HepG2 (cell line): ENCODE measurements around the gene RANBP3. TPM values are rescaled to one million over a fixed set of nuclear protein-coding genes. Genes with fewer than 3 reads are reported as not detected.

Source experiments
- ARHGAP35 ChIP-seq: sonication (generic); formaldehyde crosslinking; IDR thresholded peaks from 2 replicates; pipeline ENCODE4 v1.9.0; 2022; ENCODE audit warnings: mild to moderate bottlenecking, inconsistent platforms, moderate library complexity, missing genetic modification reagents, borderline replicate concordance
- ATAD3A ChIP-seq: sonication (generic); formaldehyde crosslinking; IDR thresholded peaks from 2 replicates; pipeline ENCODE4 v1.4.0; 2020; ENCODE audit warnings: missing genetic modification reagents
- DNMT1 ChIP-seq: sonication (generic); formaldehyde crosslinking; IDR thresholded peaks from 2 replicates; pipeline ENCODE4 v1.5.1; 2020; ENCODE audit warnings: mild to moderate bottlenecking, missing genetic modification reagents
- EP300 ChIP-seq, 3 experiments: sonication (generic) in 1 of 3; formaldehyde crosslinking in 1 of 3; IDR thresholded peaks; 2 replicates each; pipeline versions ENCODE4 v1.5.1 to v1.6.1; 2011 to 2020; ENCODE audit warnings: low read depth in 2 of 3, low read length in 2 of 3, borderline replicate concordance in 1 of 3, improper control_type of control experiment in 1 of 3, mild to moderate bottlenecking in 1 of 3, missing genetic modification reagents in 1 of 3, moderate library complexity in 1 of 3
- IRF9 ChIP-seq: sonication (generic); formaldehyde crosslinking; IDR thresholded peaks from 2 replicates; pipeline ENCODE4 v1.8.0; 2022; ENCODE audit warnings: missing genetic modification reagents, mild to moderate bottlenecking, borderline replicate concordance
- KDM3A ChIP-seq: IDR thresholded peaks from 2 replicates; pipeline ENCODE4 v1.6.1; 2018; ENCODE audit warnings: low read depth, missing compliant biosample characterization
- KDM6A ChIP-seq: IDR thresholded peaks from 2 replicates; pipeline ENCODE4 v1.6.1; 2016; ENCODE audit warnings: low read depth
- MTERF4 ChIP-seq: sonication (generic); formaldehyde crosslinking; IDR thresholded peaks from 2 replicates; pipeline ENCODE4 v1.8.0; 2023; ENCODE audit warnings: mild to moderate bottlenecking, missing genetic modification reagents
- NFRKB ChIP-seq: fragments of 450-650 bp; IDR thresholded peaks from 2 replicates; pipeline ENCODE4 v1.6.1; 2017
- SMC3 ChIP-seq: IDR thresholded peaks from 2 replicates; pipeline ENCODE4 v1.6.1; 2011; ENCODE audit warnings: low read length, improper control_type of control experiment
- ZEB1 ChIP-seq: IDR thresholded peaks from 2 replicates; pipeline ENCODE4 v1.6.1; 2012; ENCODE audit warnings: mild to moderate bottlenecking, low read depth, inconsistent platforms; ENCODE audit not compliant: insufficient replicate concordance
- ZNF33B ChIP-seq: sonication (generic); formaldehyde crosslinking; IDR thresholded peaks from 2 replicates; pipeline ENCODE4 v1.5.1; 2020; ENCODE audit warnings: mild to moderate bottlenecking, missing genetic modification reagents
- ZNF607 ChIP-seq: sonication (generic); formaldehyde crosslinking; IDR thresholded peaks from 2 replicates; pipeline ENCODE4 v1.5.1; 2020; ENCODE audit warnings: missing genetic modification reagents, mild to moderate bottlenecking, borderline replicate concordance
- ZNF687 ChIP-seq: sonication (generic); formaldehyde crosslinking; IDR thresholded peaks from 2 replicates; pipeline ENCODE4 v1.5.1; 2020; ENCODE audit warnings: mild to moderate bottlenecking, missing genetic modification reagents, moderate library complexity
- ZNF709 ChIP-seq: sonication (generic); formaldehyde crosslinking; IDR thresholded peaks from 2 replicates; pipeline ENCODE4 v1.5.0; 2020; ENCODE audit warnings: mild to moderate bottlenecking, missing genetic modification reagents
- ZNF800 ChIP-seq: sonication (generic); formaldehyde crosslinking; IDR thresholded peaks from 2 replicates; pipeline ENCODE4 v1.4.0; 2020; ENCODE audit warnings: missing genetic modification reagents
- ZNF850 ChIP-seq: sonication (generic); formaldehyde crosslinking; conservative IDR thresholded peaks from 2 replicates; pipeline ENCODE4 v1.9.0; 2021; ENCODE audit warnings: mild to moderate bottlenecking, missing genetic modification reagents
- polyA plus RNA-seq, 8 experiments: library from polyadenylated mRNA; depleted of rRNA in 3 of 8; stranded (reverse) in 7 of 8; unstranded in 1 of 8; fragments of >200 nt; fragmentation: Illumina TruSeq in 4 of 8; extraction: Trizol in 4 of 8; gene quantifications; 2 replicates each; pipeline versions ENCODE4 v1.2.1 to v1.2.3, GENCODE V29; 2011 to 2016; ENCODE audit warnings: low read depth in 4 of 8, missing spikeins in 1 of 8, mixed read lengths in 1 of 8; ENCODE audit not compliant: insufficient read depth in 1 of 8
- total RNA-seq, 5 experiments: library from RNA; depleted of rRNA; stranded (reverse); fragments of >200 nt; fragmentation: Illumina TruSeq; extraction: Trizol; gene quantifications; 2 replicates each; pipeline ENCODE4 v1.2.3, GENCODE V29; 2016; ENCODE audit warnings: low read depth in 1 of 5
- TF ChIP-seq, protein P1 (sequence below): sonication (generic); formaldehyde crosslinking; conservative IDR thresholded peaks from 2 replicates; pipeline ENCODE4 v1.5.0; 2020; ENCODE audit warnings: missing genetic modification reagents

The RANBP3 gene
- total and polyA plus RNA-seq, 2 of the 13 experiments (the other 11 are each of a cell fraction or from before 2014, with no cell fraction given), result 39.5 to 149 TPM

GRCh38 chr19:5961969-5962945 is 15.7 kb downstream of the RANBP3 start (continued):
- TF ChIP-seq ZNF687 (peak; percentile 97), ZNF709 (CRISPR knock-in tag) (0 out of 2 replicates have a peak, but pooled peaks have one; percentile 40), DNMT1 (CRISPR knock-in tag) (no peak; the same call in 1 of the 2 replicates), ZNF850 (CRISPR knock-in tag) (no peak), EP300 (IDR thresholded peaks at IDR 0.05; ENCODE audit: low read depth in 2 of 2, low read length in 2 of 2) (peak; percentile 20 to 82; a peak in 3 of 4 replicates), EP300 (CRISPR knock-in tag; IDR thresholded peaks at IDR 0.05; ENCODE audit: borderline replicate concordance) (peak; percentile 86), KDM3A (CRISPR knock-in tag) (peak; percentile 74; the same call in 1 of the 2 replicates), SMC3 (no peak), KDM6A (CRISPR knock-in tag) (peak; percentile 59), ZEB1 (peak; percentile 52), MTERF4 (CRISPR knock-in tag) (no peak), ZNF800 (CRISPR knock-in tag) (no peak), ZNF607 (CRISPR knock-in tag) (peak; percentile 47), IRF9 (CRISPR knock-in tag) (peak; percentile 77; the same call in 1 of the 2 replicates), ZNF33B (CRISPR knock-in tag) (no peak), ATAD3A (no peak), ARHGAP35 (CRISPR knock-in tag) (peak; percentile 36), NFRKB (no peak)
- TF ChIP-seq, protein P1, sequence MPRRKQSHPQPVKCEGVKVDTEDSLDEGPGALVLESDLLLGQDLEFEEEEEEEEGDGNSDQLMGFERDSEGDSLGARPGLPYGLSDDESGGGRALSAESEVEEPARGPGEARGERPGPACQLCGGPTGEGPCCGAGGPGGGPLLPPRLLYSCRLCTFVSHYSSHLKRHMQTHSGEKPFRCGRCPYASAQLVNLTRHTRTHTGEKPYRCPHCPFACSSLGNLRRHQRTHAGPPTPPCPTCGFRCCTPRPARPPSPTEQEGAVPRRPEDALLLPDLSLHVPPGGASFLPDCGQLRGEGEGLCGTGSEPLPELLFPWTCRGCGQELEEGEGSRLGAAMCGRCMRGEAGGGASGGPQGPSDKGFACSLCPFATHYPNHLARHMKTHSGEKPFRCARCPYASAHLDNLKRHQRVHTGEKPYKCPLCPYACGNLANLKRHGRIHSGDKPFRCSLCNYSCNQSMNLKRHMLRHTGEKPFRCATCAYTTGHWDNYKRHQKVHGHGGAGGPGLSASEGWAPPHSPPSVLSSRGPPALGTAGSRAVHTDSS (CRISPR knock-in tag), result no peak
